LoVo (cell line): ENCODE measurements around the gene NGRN.
"Not testable (repeated sequence)": the region's sequence is repeated elsewhere in the genome, so short reads cannot be mapped to it uniquely, and the experiment has no call there.

Experiments
- DNase-seq: peaks from one replicate; pipeline ENCODE4 v3.0.0-alpha.2; 2016; ENCODE audit warnings: low spot score

NGRN gene

GRCh38 chr15:90234096-90234988 lies 31.1 kb upstream of the NGRN start, which contains the start of gene GDPGP1:
Gene GDPGP1 (plus strand): TSS chr15:90234209. CDS start chr15:90240909, 6,700 bp downstream.
- DNase-seq = peak; percentile 99

GRCh38 chr15:90239371-90239770 lies 26.1 kb upstream of the NGRN start:
- DNase-seq = no peak

DNA sequence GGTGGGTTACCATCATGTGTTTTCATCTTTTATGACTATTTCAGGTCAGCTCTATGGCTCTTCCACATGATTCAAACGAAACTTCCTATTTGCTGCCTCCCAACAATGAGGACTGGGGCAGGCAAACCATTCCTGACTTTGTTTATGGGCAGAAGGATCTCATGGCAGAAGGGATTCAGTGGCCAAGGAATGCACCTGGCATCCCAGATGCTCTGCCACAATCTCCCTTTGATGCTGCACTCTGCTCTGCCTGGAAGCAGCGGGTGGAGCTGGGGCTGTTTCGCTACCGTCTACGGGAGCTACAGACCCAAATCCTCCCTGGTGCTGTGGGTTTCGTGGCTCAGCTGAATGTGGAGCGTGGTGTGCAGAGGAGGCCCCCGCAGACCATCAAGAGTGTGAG lies 24.6 kb upstream of the NGRN start:
- DNase-seq = no peak

GRCh38 chr15:90241343-90242192 lies 23.9 kb upstream of the NGRN start:
- DNase-seq = no peak

GRCh38 chr15:90243943-90244639 lies 21.4 kb upstream of the NGRN start:
- no peak for DNase-seq

DNA sequence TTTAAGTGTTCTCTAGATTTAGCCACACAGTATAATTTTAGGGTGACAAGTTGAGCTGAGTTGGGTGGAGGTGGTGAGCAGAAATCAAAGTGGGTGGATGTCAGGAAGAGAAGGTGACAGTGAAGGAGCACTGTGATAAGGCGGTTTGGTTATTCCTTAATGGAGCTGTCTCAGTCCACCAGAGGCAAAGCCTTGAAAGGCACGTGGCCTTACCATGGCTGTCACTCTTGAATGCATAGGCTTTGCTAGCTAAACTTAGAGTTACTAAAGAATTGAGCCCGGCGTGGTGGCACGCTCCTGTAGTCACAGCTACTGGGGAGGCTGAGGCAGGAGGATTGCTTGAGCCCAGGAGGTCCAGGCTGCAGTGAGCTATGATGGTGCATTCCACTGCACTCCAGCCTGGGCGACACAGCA lies 16.7 kb upstream of the NGRN start:
- no peak for DNase-seq

- peak; percentile 90 for DNase-seq
Observed at GRCh38 chr15:90249203-90249863, 16.1 kb upstream of the NGRN start, which contains the start of gene TTLL13. Gene TTLL13 (plus strand): TSS chr15:90249556. CDS start chr15:90250631, 1,075 bp downstream.

- DNase-seq = no peak
Observed at GRCh38 chr15:90257776-90258175, 7.7 kb upstream of the NGRN start.

DNA sequence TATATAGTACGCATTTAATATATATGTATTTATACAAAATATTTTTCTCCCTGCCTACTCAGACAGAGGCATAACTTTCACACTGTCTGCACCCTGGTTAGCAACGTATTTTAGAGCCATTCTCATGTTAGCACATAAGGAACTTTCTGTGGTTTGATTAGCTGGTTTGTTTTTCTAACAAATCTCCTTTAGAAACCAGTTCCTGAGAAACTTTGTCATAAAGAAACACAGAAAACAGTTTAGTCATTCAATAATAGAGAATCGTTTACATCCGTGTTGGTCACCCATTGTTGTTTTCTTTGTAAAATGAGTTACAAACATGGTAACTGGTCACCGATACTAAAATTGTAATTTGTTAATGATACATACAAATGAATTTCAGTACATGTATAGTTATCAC lies 5.9 kb upstream of the NGRN start:
- DNase-seq = no peak

DNA sequence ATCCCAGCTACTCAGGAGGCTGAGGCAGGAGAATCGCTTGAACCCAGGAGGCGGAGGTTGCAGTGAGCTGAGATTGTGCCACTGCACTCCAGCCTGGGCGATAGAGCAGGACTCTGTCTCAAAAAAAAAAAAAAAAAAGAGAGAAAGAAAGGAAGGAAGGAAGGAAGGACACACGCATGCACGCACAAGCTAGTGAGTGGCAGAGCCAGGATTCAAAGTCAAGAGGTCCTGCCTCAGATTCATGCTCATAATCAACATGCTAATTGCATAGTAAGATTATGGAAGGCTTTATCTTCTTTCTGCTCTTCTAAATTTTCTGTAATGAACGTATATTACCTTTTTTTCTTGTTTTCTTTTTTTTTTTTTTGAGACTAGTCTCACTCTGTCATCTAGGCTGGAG lies 4.7 kb upstream of the NGRN start:
- DNase-seq = not testable (repeated sequence)

DNA sequence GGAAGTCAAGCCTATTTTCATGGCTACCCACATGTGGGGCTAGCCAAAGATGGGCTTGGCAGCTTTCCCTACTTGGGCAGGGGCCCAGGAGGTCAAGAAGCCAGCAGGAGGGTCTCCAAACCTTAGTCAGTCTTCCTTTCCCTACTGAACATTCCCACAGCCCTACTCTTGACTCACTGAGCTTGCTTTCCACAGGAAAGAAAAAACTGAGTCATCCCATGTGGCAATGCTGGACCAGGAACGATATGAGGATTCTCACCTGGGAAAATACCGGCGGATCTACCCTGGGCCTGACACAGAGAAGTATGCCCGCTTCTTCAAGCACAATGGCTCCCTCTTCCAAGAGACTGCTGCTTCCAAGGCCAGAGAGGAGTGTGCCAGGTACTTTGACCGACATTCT lies 3.7 kb upstream of the NGRN start:
- DNase-seq = no peak

DNA sequence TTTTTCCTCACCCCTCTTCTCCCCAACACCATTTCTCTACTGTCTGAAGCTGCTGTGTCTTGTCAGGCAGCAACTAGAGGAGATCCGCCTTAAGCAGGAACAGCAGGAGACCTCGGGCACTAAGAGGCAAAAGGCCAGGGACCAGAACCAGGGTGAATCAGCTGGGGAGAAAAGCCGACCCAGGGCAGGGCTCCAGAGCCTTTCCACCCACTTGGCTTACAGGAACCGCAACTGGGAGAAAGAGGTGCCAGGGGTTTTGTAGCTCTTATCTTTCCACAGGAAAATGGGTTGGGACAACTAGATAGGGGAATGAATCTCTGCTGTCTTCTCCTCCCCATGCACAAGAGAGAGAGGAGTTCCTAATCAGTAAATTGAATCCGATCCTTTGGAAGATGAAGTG lies 3.0 kb upstream of the NGRN start:
- DNase-seq = no peak

- peak; percentile 77 for DNase-seq
Observed at GRCh38 chr15:90264671-90265070, 801 bp upstream of the NGRN start.

GRCh38 chr15:90266061-90266431 lies 574 bp downstream of the NGRN start:
- DNase-seq = peak; percentile 35

- DNase-seq = no peak
Observed at GRCh38 chr15:90266485-90266884, 1.0 kb downstream of the NGRN start.

DNA sequence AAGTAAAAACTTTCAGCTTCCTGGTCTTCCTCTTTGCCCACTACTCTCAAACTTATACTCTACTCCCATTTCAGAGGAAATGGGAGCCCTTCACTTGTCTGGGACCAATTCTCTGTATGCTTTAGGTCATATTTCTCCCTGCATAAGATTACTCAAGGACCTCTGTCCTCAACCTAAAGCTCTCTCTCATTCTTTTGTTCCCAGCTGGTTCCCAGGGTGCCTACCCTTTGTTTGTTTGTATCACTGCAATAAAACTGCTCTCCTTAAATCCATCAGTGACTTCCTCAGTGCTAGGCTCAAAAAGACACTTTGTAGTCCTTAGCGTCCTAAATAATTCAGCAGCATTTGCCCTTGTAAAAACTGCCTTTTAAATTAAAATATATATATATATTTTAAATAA lies 2.9 kb downstream of the NGRN start:
- DNase-seq = no peak

DNA sequence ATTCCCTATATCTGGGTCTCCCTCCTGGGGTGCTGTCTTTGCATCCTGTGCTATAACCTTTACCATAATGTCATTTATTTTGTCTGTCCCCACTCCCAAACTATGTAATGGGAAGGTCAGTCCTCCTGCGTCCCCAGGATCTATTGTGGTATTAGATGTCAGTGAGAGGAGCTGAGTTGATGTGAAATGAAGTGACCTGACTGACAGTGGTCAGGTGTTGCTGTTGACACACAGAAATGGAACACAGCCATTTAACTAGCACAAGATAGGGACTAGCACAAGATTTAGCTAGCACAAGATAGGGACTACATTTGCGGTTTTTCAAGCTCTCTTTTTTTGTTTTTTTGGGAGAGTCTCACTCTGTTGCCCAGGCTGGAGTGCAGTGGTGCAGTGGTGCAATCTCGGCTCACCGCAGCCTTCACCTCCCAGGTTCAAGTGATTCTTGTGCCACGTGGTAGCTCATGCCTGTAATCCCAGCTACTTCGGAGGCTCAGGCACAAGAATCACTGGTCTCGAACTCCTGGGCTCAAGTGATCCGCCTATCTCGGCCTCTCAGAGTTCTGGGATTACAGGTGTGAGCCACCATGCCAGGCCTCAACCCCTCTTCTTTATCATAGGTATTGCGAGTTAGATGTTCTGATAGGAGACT lies 5.2 kb downstream of the NGRN start:
- no peak for DNase-seq

- no peak for DNase-seq
Observed at GRCh38 chr15:90271459-90272166, 6.1 kb downstream of the NGRN start.

GRCh38 chr15:90278467-90278866 lies 13.0 kb downstream of the NGRN start:
- not testable (repeated sequence) for DNase-seq

- DNase-seq = not testable (repeated sequence)
Observed at GRCh38 chr15:90280743-90281142, 15.3 kb downstream of the NGRN start.
